AG08395 (cell line): Measurements from ENCODE around the gene ZBED4.

Experiments
- DNase-seq: peaks from one replicate; pipeline ENCODE4 v3.0.0; 2012; ENCODE audit warnings: mixed read lengths, low spot score

Gene ZBED4

GRCh38 chr22:49881856-49882255, 28.2 kb downstream of the ZBED4 start:
- DNase-seq: no peak

- no peak for DNase-seq
Observed at GRCh38 chr22:49882519-49883293, 29.1 kb downstream of the ZBED4 start.

GRCh38 chr22:49883294-49883640, 29.6 kb downstream of the ZBED4 start:
- no peak for DNase-seq

- DNase-seq: no peak
Observed at GRCh38 chr22:49884075-49884474, 30.4 kb downstream of the ZBED4 start.

- DNase-seq: no peak
Observed at GRCh38 chr22:49884503-49885260, 31.0 kb downstream of the ZBED4 start.

- no peak for DNase-seq
Observed at GRCh38 chr22:49885281-49885680, 31.6 kb downstream of the ZBED4 start.

GRCh38 chr22:49885881-49886280, 32.2 kb downstream of the ZBED4 start:
- no peak for DNase-seq

GRCh38 chr22:49886346-49887063, 32.9 kb downstream of the ZBED4 start:
- DNase-seq: no peak

- DNase-seq: no peak
Observed at GRCh38 chr22:49887064-49887451, 33.4 kb downstream of the ZBED4 start.

- no peak for DNase-seq
Observed at GRCh38 chr22:49887702-49888101, 34.1 kb downstream of the ZBED4 start.

- DNase-seq: no peak
Observed at GRCh38 chr22:49889071-49889470, 35.4 kb downstream of the ZBED4 start.

- DNase-seq: no peak
Observed at GRCh38 chr22:49892226-49892899, 38.7 kb downstream of the ZBED4 start.

GRCh38 chr22:49893025-49893424, 39.4 kb downstream of the ZBED4 start:
- DNase-seq: no peak

- DNase-seq: no peak
Observed at GRCh38 chr22:49894322-49895054, 40.8 kb downstream of the ZBED4 start.

GRCh38 chr22:49896201-49896600, 42.6 kb downstream of the ZBED4 start:
- DNase-seq: no peak

GRCh38 chr22:49897015-49897684, 43.5 kb downstream of the ZBED4 start:
- no peak for DNase-seq

- no peak for DNase-seq
Observed at GRCh38 chr22:49899530-49899929, 45.9 kb downstream of the ZBED4 start.

- DNase-seq: no peak
Observed at GRCh38 chr22:49900441-49901230, 47.0 kb downstream of the ZBED4 start.

- DNase-seq: no peak
Observed at GRCh38 chr22:49901457-49901856, 47.8 kb downstream of the ZBED4 start.

GRCh38 chr22:49903322-49904039, 49.8 kb downstream of the ZBED4 start:
- DNase-seq: no peak
